HG02970 (cell line): ENCODE measurements around the gene LY6G6C.

Experiments
- ATAC-seq: cut with Tn5 transposase; IDR thresholded peaks from one replicate; pipeline ENCODE4 v1.9.1; 2021; ENCODE audit warnings: mild to moderate bottlenecking, moderate library complexity, moderate number of reproducible peaks; ENCODE audit not compliant: unreplicated experiment, low FRiP score

The LY6G6C gene

GRCh38 chr6:31721351-31722020, at the start of gene LY6G6C:
TSS of gene LY6G6C (minus strand) at chr6:31721746. CDS start at chr6:31721679, 67 bp downstream.
- ATAC-seq = no peak

GRCh38 chr6:31770860-31771259, 49.3 kb upstream of the LY6G6C start:
- no peak for ATAC-seq

- no peak for ATAC-seq
Measured at GRCh38 chr6:31769684-31770371, 48.3 kb upstream of the LY6G6C start.

DNA sequence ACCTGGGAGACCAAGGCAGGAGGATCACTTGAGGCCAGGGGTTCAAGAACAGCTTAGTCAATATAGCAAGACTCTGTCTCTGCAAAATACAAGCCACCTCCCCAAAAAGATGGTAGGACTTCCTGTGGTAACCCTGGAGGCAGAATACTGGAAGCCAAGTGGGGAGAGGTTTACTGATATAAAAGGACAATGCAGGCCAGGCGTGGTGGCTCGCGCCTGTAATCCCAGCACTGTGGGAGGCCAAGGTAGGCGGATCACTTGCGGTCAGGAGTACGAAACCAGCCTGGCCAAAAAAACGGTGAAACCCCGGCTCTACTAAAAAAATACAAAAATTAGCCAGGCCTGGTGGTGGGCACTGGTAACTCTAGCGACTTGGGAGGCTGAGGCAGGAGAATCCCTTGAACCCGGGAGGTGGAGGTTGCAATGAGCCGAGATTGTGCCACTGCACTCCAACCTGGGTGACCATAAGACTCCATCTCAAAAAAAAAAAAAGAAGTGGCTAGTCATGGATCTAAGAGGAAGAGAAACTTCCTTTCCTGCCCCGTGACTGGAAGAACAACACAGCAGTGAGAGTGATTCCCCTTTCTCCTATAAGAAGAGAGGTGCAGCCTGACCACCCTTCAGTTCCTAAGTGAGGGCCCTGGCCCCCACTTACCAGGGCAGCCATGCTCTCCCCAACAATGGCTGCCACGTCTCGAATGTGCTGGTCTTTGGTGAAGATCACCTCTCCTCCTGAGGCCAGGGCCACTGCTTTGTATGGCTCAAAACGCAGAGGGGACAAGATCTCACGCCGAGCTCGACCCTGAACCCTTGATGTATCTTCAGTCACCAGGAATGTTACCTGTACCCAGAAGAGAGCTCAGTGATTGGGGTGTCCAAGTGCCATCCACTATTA, 47.1 kb upstream of the LY6G6C start:
- no peak for ATAC-seq

DNA sequence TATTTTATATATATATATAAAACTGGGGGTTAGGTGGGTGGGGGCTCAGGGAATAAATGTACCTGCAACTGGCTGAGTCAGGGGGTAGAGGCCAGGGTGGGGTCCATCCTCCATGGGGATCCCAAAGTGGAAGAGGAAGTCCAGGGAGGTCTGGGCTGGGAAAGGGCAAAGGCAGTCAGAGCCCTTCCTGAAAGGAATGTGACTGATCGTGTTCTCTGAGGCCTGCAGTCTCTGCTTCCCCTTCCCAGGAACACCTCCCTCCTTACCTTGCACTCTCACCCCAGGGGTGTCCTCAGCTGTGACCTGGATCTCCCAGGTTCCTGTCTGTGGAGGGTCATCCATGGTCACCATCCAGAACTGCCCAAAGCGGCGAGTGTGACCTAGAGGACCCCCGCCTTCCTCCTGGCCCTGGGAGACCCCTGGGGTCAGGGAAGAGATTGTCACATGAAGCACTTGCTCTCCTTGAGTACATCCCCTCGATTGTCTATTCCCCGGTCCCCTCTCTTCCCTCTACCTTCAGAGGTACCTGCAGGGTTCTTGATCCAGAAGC, 45.6 kb upstream of the LY6G6C start:
- no peak for ATAC-seq

DNA sequence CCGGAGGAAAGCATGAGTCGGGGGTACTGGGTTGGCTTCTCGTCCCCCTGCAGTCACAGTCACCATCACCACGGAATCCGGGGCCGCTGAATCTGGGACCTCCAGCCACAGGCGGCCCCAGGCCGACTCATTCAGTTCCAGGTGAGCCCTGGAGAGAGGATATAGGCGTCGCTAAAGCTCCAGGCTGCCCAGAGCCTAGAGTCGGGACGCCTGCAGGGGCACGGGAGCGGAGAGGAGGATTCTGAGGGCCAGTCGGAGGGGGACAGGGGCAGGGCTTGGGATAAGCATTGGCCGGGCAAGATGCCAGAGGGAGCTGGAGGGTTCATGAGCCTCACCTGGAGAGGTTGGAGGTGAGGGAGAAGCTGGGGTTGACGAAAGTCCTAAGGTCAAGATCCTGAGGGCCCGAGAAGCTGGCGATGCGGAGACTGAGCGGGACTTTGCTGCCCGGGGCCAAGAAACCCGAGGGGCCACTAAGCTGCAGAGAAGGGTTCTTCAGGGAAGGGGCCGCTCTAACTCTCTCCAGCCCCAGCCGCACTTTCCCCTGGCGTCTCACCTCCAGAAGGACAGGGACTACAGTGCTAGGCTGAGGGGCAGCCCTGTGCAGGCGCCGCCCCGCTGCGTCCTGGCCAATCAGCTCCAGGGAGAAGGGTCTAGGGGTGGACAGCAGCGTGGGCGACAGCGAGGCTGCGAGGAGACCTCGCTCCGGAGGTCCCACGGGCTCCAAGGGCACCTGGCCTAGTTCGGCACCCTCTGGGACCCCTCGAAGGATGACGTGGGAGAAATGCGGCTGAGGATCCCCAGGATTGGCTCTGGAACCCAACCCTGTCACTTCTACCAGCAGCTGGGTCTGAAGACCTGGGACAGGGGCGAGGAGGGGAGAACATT, 44.6 kb upstream of the LY6G6C start:
- no peak for ATAC-seq

- ATAC-seq = no peak
Measured at GRCh38 chr6:31765559-31765909, 44.0 kb upstream of the LY6G6C start.

GRCh38 chr6:31764198-31764597, 42.7 kb upstream of the LY6G6C start:
- ATAC-seq = no peak

- no peak for ATAC-seq
Measured at GRCh38 chr6:31763619-31763940, 42.0 kb upstream of the LY6G6C start.

DNA sequence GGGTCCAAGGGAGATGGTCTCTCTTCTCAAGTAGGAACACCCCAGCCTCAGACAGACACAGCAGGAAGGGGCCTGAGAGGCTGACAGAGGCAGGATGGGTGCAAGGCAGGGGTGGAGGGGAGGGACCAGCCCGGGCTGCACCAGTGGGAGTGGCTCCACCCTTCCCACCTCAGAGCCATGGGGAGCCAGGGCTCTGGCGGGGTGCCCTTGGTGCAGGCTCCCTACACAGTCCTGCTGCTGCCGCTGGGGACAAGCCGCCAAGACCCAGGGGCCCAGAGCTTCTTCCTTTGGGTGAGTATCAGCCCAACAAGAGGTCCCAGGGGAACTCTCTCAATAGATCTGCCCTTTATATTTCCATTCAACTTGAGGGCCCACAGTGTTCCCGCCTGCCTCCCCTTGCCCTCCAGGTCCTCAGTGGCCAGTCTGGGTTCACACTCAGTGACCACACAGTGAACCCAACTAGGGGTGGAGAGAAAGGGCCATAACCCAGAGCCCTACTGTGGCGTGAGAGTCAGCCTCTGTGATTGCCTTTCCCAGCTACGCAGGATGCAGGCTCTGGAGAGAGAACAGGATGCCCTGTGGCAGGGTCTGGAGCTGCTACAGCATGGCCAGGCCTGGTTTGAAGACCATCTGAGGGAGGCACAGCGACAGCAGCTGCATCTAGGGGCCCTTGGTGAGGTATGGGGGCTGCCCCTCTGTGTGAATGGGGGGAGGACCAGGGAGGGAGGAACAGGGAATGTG, 41.5 kb upstream of the LY6G6C start:
- ATAC-seq = no peak

DNA sequence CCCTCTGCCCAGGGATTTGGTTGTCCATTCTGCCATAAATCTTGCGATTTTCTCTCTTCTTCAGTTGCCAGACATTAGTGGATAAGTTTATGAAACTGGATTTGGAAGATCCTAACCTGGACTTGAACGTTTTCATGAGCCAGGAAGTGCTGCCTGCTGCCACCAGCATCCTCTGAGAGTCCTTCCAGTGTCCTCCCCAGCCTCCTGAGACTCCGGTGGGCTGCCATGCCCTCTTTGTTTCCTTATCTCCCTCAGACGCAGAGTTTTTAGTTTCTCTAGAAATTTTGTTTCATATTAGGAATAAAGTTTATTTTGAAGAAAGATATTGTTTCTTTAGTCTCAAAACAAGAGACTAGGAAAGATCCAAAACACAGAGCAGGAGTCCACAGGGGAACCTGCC, 40.8 kb upstream of the LY6G6C start, which contains the start of gene SAPCD1:
TSS of gene SAPCD1 (plus strand) at position 301 of the 400 bp plus-strand sequence. CDS start 399 bp downstream, outside the sequence.
- no peak for ATAC-seq

DNA sequence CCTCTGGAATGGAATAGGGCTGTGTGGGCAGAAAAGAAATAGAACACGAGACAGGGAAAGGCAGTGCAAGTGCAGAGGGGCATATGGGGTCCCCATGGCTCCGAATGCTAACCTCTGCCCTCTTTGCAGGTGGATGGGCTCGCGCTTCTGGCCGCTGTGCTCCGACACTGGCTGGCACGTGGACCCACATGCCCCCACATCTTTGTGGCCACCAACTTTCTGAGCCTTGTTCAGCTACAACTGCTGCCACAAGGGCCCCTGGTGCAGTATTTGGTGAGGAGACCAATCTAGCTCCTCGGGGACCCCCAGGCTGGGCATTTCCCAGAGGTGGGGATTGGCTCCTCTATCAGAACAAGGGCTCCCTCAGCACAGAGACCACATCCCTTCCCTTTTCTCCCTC, 39.8 kb upstream of the LY6G6C start:
- no peak for ATAC-seq

DNA sequence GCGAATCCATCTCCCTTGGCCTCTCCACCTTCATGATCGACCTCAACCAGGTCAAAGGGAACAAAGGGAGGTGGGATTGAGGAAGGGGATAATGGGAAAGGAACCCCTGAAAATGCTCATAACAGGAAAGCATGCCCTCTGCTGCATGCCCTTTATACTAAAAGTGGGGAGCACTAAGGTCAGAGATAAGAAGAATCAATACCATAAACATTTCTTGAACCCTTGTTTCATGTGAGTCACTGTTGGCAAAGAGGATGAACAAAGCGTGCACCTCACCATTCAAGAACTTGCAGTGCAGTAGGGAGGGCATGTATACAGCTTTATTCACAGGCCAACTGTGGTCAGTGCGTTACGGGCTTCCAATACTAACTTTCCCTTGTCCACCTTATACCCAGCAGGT, 39.2 kb upstream of the LY6G6C start:
- ATAC-seq = no peak

DNA sequence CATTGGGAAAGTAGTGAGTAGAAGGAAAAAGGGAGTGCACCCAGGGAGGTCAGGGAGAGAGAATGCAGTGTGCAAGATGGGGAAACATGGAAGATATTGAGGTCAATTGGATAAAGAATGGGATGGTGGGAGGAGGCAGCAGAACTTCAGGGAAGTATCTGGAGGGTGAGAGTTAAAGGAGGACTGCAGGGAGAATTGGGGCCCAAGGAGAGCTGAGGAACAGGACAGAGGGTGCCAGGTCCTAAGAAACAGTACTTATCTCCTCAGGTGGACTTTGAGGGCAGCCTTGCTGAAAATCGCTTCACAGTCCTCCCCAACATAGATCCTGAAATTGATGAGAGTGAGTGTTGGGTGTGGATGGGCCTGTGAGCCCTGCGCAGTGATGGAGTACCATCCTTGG, 36.7 kb upstream of the LY6G6C start:
- ATAC-seq = no peak

DNA sequence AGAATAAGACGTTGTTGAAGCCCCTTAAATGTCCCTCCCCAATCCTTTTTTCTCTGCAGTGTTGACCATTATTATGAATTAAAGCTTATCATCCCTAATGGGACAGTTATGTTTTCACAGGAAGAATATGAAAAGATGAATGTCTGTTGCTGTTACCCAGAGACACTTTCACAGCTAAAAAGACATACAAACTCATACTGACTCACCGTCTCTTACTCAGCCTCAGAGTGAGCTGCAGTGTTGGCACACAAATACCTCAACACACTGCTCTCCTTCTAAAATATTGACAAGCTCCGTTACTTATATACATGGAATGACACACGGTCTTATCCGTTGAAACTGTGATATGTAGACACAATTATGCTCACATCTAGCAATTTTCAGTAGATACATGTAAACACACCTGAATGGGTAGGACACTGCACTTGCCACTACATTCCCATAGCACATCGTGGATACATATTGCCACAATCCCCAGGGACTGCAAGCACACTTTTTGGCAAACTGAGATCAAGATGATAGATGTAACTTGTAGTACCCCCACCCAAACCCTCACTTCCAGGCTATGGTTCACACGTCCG, 31.3 kb upstream of the LY6G6C start:
- ATAC-seq = no peak

GRCh38 chr6:31750411-31751022, 29.0 kb upstream of the LY6G6C start:
- no peak for ATAC-seq

- ATAC-seq = no peak
Measured at GRCh38 chr6:31749301-31750036, 27.9 kb upstream of the LY6G6C start.

GRCh38 chr6:31744422-31744821, 22.9 kb upstream of the LY6G6C start:
- no peak for ATAC-seq
